ENCODE data around the gene B4GALNT2. TPM values are rescaled to one million over a fixed set of nuclear protein-coding genes. Genes with fewer than 3 reads are reported as not detected.
A peak's percentile ranks its signal among the peaks of the same experiment; 100 is the strongest.

B4GALNT2 gene
- total RNA-seq, 1 experiment from 2014 or later: 0.29 TPM

GRCh38 chr17:49086316-49086605 lies 46.3 kb upstream of the B4GALNT2 start:
- ATAC-seq (peak; percentile 90), DNase-seq (peak; percentile 20)
- H3K9me2 ChIP-seq (replicated peaks; ENCODE audit: low read length): no peaks in the 10 kb centered on the region
- H3K79me2 ChIP-seq (ENCODE audit: low read length): no peaks in the 10 kb centered on the region
- no peak for TF ChIP-seq CTCF (conservative IDR thresholded peaks at IDR 0.05; ENCODE audit: low read depth, low read length)
- TF ChIP-seq EZH2 (IDR thresholded peaks at IDR 0.05; ENCODE audit: low read length, unreplicated experiment): no peak
- no peak for TF ChIP-seq EZH2phosphoT487 (IDR thresholded peaks at IDR 0.05; ENCODE audit: borderline replicate concordance, low read length)
- no peak overlapping the region for H2AFZ ChIP-seq (ENCODE audit: low read length)
- H3K4me3 ChIP-seq (ENCODE audit: low read length): no peak overlapping the region
- no peak overlapping the region for H3K4me2 ChIP-seq (ENCODE audit: low read length)
- intact Hi-C loops (cut with micrococcal nuclease): loop anchor here (5.0 kb wide), 1 partner anchor 106 kb away; no protein-coding TSS in a partner anchor
- no peaks in the 10 kb centered on the region for H3F3A ChIP-seq (ENCODE audit: low read length, unreplicated experiment)
- H3K36me3 ChIP-seq (ENCODE audit: low read depth, low read length): no peaks in the 10 kb centered on the region
- no peaks in the 10 kb centered on the region for H4K20me1 ChIP-seq (ENCODE audit: low read length)
- no peak overlapping the region for H3K27ac ChIP-seq (ENCODE audit: low read length)
- no peaks in the 10 kb centered on the region for H3K9me3 ChIP-seq (ENCODE audit: low read length)
- no peak overlapping the region for H3K9ac ChIP-seq (ENCODE audit: low read length)
- POLR2A ChIA-PET (ENCODE audit: unreplicated experiment): no interaction called here
- no TSS peak for BruUV-seq (replicated peaks)
- H3K27me3 ChIP-seq (ENCODE audit: low read length): no peaks in the 10 kb centered on the region
- H3K4me1 ChIP-seq (ENCODE audit: insufficient read depth, low read length): peaks cover 3% of the 10 kb centered on the region; the same call in 1 of the 2 replicates
- CTCF ChIA-PET: interaction anchor here (0.6 kb wide), 1 partner anchor 51 kb away, joined by 3 read pairs; no protein-coding TSS in a partner anchor

GRCh38 chr17:49086649-49087048 lies 45.9 kb upstream of the B4GALNT2 start:
- POLR2A ChIA-PET (ENCODE audit: unreplicated experiment): no interaction called here
- H3K27me3 ChIP-seq (ENCODE audit: low read length): no peaks in the 10 kb centered on the region
- H3K4me1 ChIP-seq (ENCODE audit: insufficient read depth, low read length): peaks cover 3% of the 10 kb centered on the region; the same call in 1 of the 2 replicates
- intact Hi-C loops (cut with micrococcal nuclease): loop anchor here (5.0 kb wide), 1 partner anchor 106 kb away; no protein-coding TSS in a partner anchor
- ATAC-seq (no peak; the same call in 1 of the 2 replicates), DNase-seq (no peak)
- no peaks in the 10 kb centered on the region for H3K9me2 ChIP-seq (replicated peaks; ENCODE audit: low read length)
- no peaks in the 10 kb centered on the region for H3K79me2 ChIP-seq (ENCODE audit: low read length)
- H3K4me2 ChIP-seq (ENCODE audit: low read length): no peak overlapping the region
- no peak overlapping the region for H3K9ac ChIP-seq (ENCODE audit: low read length)
- H4K20me1 ChIP-seq (ENCODE audit: low read length): no peaks in the 10 kb centered on the region
- H3F3A ChIP-seq (ENCODE audit: low read length, unreplicated experiment): no peaks in the 10 kb centered on the region
- TF ChIP-seq EZH2 (IDR thresholded peaks at IDR 0.05; ENCODE audit: low read length, unreplicated experiment) (no peak), CTCF (conservative IDR thresholded peaks at IDR 0.05; ENCODE audit: low read depth, low read length) (no peak), EZH2phosphoT487 (IDR thresholded peaks at IDR 0.05; ENCODE audit: borderline replicate concordance, low read length) (no peak)
- no peak overlapping the region for H2AFZ ChIP-seq (ENCODE audit: low read length)
- no TSS peak for BruUV-seq (replicated peaks)
- CTCF ChIA-PET: interaction anchor here (0.6 kb wide), 1 partner anchor 50 kb away, joined by 3 read pairs; no protein-coding TSS in a partner anchor
- H3K36me3 ChIP-seq (ENCODE audit: low read depth, low read length): no peaks in the 10 kb centered on the region
- no peak overlapping the region for H3K4me3 ChIP-seq (ENCODE audit: low read length)
- no peaks in the 10 kb centered on the region for H3K9me3 ChIP-seq (ENCODE audit: low read length)
- H3K27ac ChIP-seq (ENCODE audit: low read length): no peak overlapping the region

GRCh38 chr17:49089094-49089493 lies 43.5 kb upstream of the B4GALNT2 start:
- Histone ChIP-seq H3K9me3 (ENCODE audit: low read length) (no peaks in the 10 kb centered on the region), H3K9me2 (replicated peaks; ENCODE audit: low read length) (no peaks in the 10 kb centered on the region), H4K20me1 (ENCODE audit: low read length) (no peaks in the 10 kb centered on the region), H3K27ac (ENCODE audit: low read length) (no peak overlapping the region), H3K79me2 (ENCODE audit: low read length) (no peaks in the 10 kb centered on the region), H3F3A (ENCODE audit: low read length, unreplicated experiment) (no peaks in the 10 kb centered on the region), H3K4me2 (ENCODE audit: low read length) (no peak overlapping the region), H3K27me3 (ENCODE audit: low read length) (no peaks in the 10 kb centered on the region), H3K9ac (ENCODE audit: low read length) (no peak overlapping the region), H3K36me3 (ENCODE audit: low read depth, low read length) (no peaks in the 10 kb centered on the region), H3K4me3 (ENCODE audit: low read length) (no peak overlapping the region), H3K4me1 (ENCODE audit: insufficient read depth, low read length) (peaks cover 11% of the 10 kb centered on the region; the same call in 1 of the 2 replicates), H2AFZ (ENCODE audit: low read length) (no peak overlapping the region)
- DNase-seq: peak; percentile 37
- ATAC-seq: peak; percentile 57
- ChIA-PET CTCF (no interaction called here), POLR2A (ENCODE audit: unreplicated experiment) (no interaction called here)
- intact Hi-C loops (cut with micrococcal nuclease): loop anchor here (5.0 kb wide), 1 partner anchor 103 kb away; no protein-coding TSS in a partner anchor
- no TSS peak for BruUV-seq (replicated peaks)
- TF ChIP-seq EZH2phosphoT487 (IDR thresholded peaks at IDR 0.05; ENCODE audit: borderline replicate concordance, low read length) (no peak), CTCF (conservative IDR thresholded peaks at IDR 0.05; ENCODE audit: low read depth, low read length) (no peak), EZH2 (IDR thresholded peaks at IDR 0.05; ENCODE audit: low read length, unreplicated experiment) (no peak)

All from PC-3 (cell line).